GM18873 (cell line): ENCODE results near the gene SPO11.

Experiments
- ATAC-seq: cut with Tn5 transposase; IDR thresholded peaks from one replicate; pipeline ENCODE4 v1.9.1; 2021; ENCODE audit warnings: mild to moderate bottlenecking, moderate library complexity, moderate number of reproducible peaks; ENCODE audit not compliant: unreplicated experiment, low FRiP score

Gene SPO11

GRCh38 chr20:57388953-57389694 lies 59.5 kb downstream of the SPO11 start:
- ATAC-seq = no peak

GRCh38 chr20:57389695-57390603 lies 60.3 kb downstream of the SPO11 start:
- ATAC-seq = no peak

GRCh38 chr20:57390604-57391438 lies 61.2 kb downstream of the SPO11 start, which contains the start of gene RBM38:
Gene RBM38 (plus strand): TSS chr20:57391396. CDS start chr20:57391582, 186 bp downstream.
- ATAC-seq = no peak

- ATAC-seq = no peak
These were observed 62.1 kb downstream of the SPO11 start for GRCh38 chr20:57391439-57392301.

- no peak for ATAC-seq
These were observed 63.1 kb downstream of the SPO11 start for GRCh38 chr20:57392512-57393271.
